SK-N-SH (cell line): ENCODE results near the gene ORC4. TPM values are rescaled to one million over a fixed set of nuclear protein-coding genes. Genes with fewer than 3 reads are reported as not detected.

Experiments
- CTCF ChIA-PET: fragments of 300-600, 350-600 bp; formaldehyde crosslinking; extraction: SDS; loops from one replicate; lab custom pipeline; 2021; lab: Yijun Ruan, JAX
- POLR2A ChIA-PET: fragments of 350-600 bp; sonication (Branson Sonifier 250); formaldehyde crosslinking; extraction: SDS; loops from one replicate; lab custom pipeline; 2020; ENCODE audit warnings: antibody characterized with exemption, inconsistent platforms; lab: Yijun Ruan, JAX
- DNase-seq: peaks from one replicate; pipeline ENCODE4 v3.0.0; 2012
- H2AFZ ChIP-seq: fragments of 200-600 bp; sonication (generic); 2 replicates; pipeline ENCODE4 v1.8.1; 2016; ENCODE audit warnings: antibody characterized with exemption, mild to moderate bottlenecking, low read depth
- H3F3A ChIP-seq: fragments of 200-600 bp; sonication (generic); replicated peaks from 2 replicates; pipeline ENCODE3; 2016; ENCODE audit warnings: antibody characterized with exemption, mild to moderate bottlenecking; ENCODE audit not compliant: insufficient read depth
- H3K27ac ChIP-seq, 2 experiments: fragments of 200-500 bp in 1 of 2; fragments of 200-600 bp in 1 of 2; sonication (Bioruptor generic) in 1 of 2; sonication (generic), shearing (Covaris generic) in 1 of 2; 2 replicates each; pipeline versions ENCODE4 v1.5.1 to v1.6.1; 2014 to 2016; ENCODE audit warnings: low read depth in 2 of 2, inconsistent platforms in 1 of 2, low read length in 1 of 2, mild to moderate bottlenecking in 1 of 2, mixed read lengths in 1 of 2
- H3K27me3 ChIP-seq: fragments of 200-600 bp; sonication (generic), shearing (Covaris generic); 2 replicates; pipeline ENCODE4 v1.6.1; 2016; ENCODE audit warnings: mixed run types; ENCODE audit not compliant: insufficient read depth
- H3K36me3 ChIP-seq, 2 experiments: fragments of 200-500 bp in 1 of 2; fragments of 200-600 bp in 1 of 2; sonication (Bioruptor generic) in 1 of 2; sonication (generic) in 1 of 2; replicated peaks in 1 of 2; 2 replicates each; pipeline versions ENCODE3 to v1.5.1; 2014 to 2016; ENCODE audit warnings: low read length in 1 of 2, mild to moderate bottlenecking in 1 of 2; ENCODE audit not compliant: insufficient read depth in 2 of 2, control insufficient read depth in 1 of 2
- H3K4me1 ChIP-seq, 2 experiments: fragments of 200-500 bp in 1 of 2; fragments of 200-600 bp in 1 of 2; sonication (Bioruptor generic) in 1 of 2; sonication (generic), shearing (Covaris generic) in 1 of 2; 2 replicates each; pipeline versions ENCODE4 v1.5.1 to v1.6.1; 2014 to 2016; ENCODE audit warnings: low read depth in 1 of 2, low read length in 1 of 2, mixed run types in 1 of 2; ENCODE audit not compliant: insufficient read depth in 2 of 2, control insufficient read depth in 1 of 2
- H3K4me2 ChIP-seq: fragments of 200-600 bp; sonication (generic), shearing (Covaris generic); 2 replicates; pipeline ENCODE4 v1.6.1; 2017; ENCODE audit warnings: mixed run types
- H3K4me3 ChIP-seq, 2 experiments: fragments of 200-500 bp in 1 of 2; fragments of 200-600 bp in 1 of 2; sonication (Bioruptor generic) in 1 of 2; sonication (generic), shearing (Covaris generic) in 1 of 2; 2 replicates each; pipeline versions ENCODE4 v1.5.1 to v1.8.1; 2014 to 2016; ENCODE audit warnings: low read depth in 2 of 2, inconsistent platforms in 1 of 2, low read length in 1 of 2, mild to moderate bottlenecking in 1 of 2, mixed read lengths in 1 of 2, moderate library complexity in 1 of 2
- H3K79me2 ChIP-seq: fragments of 200-600 bp; sonication (generic); 2 replicates; pipeline ENCODE4 v1.8.1; 2017; ENCODE audit warnings: mild to moderate bottlenecking; ENCODE audit not compliant: insufficient read depth
- H3K9ac ChIP-seq: fragments of 200-600 bp; sonication (generic); 2 replicates; pipeline ENCODE4 v1.6.1; 2017; ENCODE audit warnings: mixed run types
- H3K9me2 ChIP-seq: fragments of 200-600 bp; sonication (generic); 2 replicates; pipeline ENCODE4 v1.6.1; 2017; ENCODE audit warnings: mixed run types
- H3K9me3 ChIP-seq: fragments of 200-600 bp; sonication (generic); 2 replicates; pipeline ENCODE4 v1.6.1; 2017; ENCODE audit warnings: mixed run types, mild to moderate bottlenecking, moderate library complexity
- H4K20me1 ChIP-seq: fragments of 200-600 bp; sonication (generic); 2 replicates; pipeline ENCODE4 v1.6.1; 2017; ENCODE audit warnings: mild to moderate bottlenecking, mixed run types; ENCODE audit not compliant: insufficient read depth
- CHD2 ChIP-seq: fragments of 150-350 bp; IDR thresholded peaks from 2 replicates; pipeline ENCODE4 v1.6.1; 2018; ENCODE audit warnings: low read length; ENCODE audit not compliant: partially characterized antibody
- ELF1 ChIP-seq: IDR thresholded peaks from 2 replicates; pipeline ENCODE4 v1.4.0; 2012
- EP300 ChIP-seq, 2 experiments: IDR thresholded peaks; 2 replicates each; pipeline versions ENCODE4 v1.4.0 to v1.6.1; 2012; ENCODE audit warnings: borderline replicate concordance in 1 of 2, low read depth in 1 of 2, low read length in 1 of 2
- EZH2phosphoT487 ChIP-seq: fragments of 200-600 bp; sonication (generic); IDR thresholded peaks from 2 replicates; pipeline ENCODE4 v1.6.1; 2017; ENCODE audit warnings: low read depth, mixed run types, mild to moderate bottlenecking, antibody characterized with exemption, moderate library complexity, borderline replicate concordance
- FOSL2 ChIP-seq: IDR thresholded peaks from 2 replicates; pipeline ENCODE4 v1.4.0; 2012; ENCODE audit warnings: low read depth, mild to moderate bottlenecking, moderate library complexity, borderline replicate concordance
- FOXJ3 ChIP-seq: sonication (generic); formaldehyde crosslinking; IDR thresholded peaks from 2 replicates; pipeline ENCODE4 v1.5.1; 2020; ENCODE audit warnings: mild to moderate bottlenecking, missing genetic modification reagents
- JUND ChIP-seq: IDR thresholded peaks from 2 replicates; pipeline ENCODE4 v1.4.0; 2012
- NFIC ChIP-seq: IDR thresholded peaks from 2 replicates; pipeline ENCODE4 v1.4.0; 2012; ENCODE audit warnings: borderline replicate concordance
- NRF1 ChIP-seq: IDR thresholded peaks from 2 replicates; pipeline ENCODE4 v1.6.1; 2012; ENCODE audit warnings: low read depth, mild to moderate bottlenecking, low read length
- POLR2AphosphoS5 ChIP-seq: IDR thresholded peaks from 2 replicates; pipeline ENCODE4 v1.6.1; 2012; ENCODE audit warnings: low read depth, low read length
- RAD21 ChIP-seq: IDR thresholded peaks from 2 replicates; pipeline ENCODE4 v1.6.1; 2012; ENCODE audit warnings: mild to moderate bottlenecking, low read length
- RCOR1 ChIP-seq: fragments of 150-350 bp; IDR thresholded peaks from 2 replicates; pipeline ENCODE4 v1.6.1; 2017; ENCODE audit warnings: antibody characterized with exemption, low read length
- RFX5 ChIP-seq: IDR thresholded peaks from 2 replicates; pipeline ENCODE4 v1.6.1; 2012; ENCODE audit warnings: mild to moderate bottlenecking, improper control_type of control experiment, low read length
- RXRA ChIP-seq: IDR thresholded peaks from 2 replicates; pipeline ENCODE4 v1.4.0; 2012; ENCODE audit warnings: low read depth, mild to moderate bottlenecking, borderline replicate concordance
- USF2 ChIP-seq: fragments of 150-350 bp; IDR thresholded peaks from 2 replicates; pipeline ENCODE4 v1.6.1; 2017; ENCODE audit warnings: antibody characterized with exemption, low read length, low read depth, borderline replicate concordance
- YY1 ChIP-seq: IDR thresholded peaks from 2 replicates; pipeline ENCODE4 v1.4.0; 2012; ENCODE audit warnings: low read depth, mild to moderate bottlenecking
- ZBTB33 ChIP-seq: IDR thresholded peaks from 2 replicates; pipeline ENCODE4 v1.4.0; 2012; ENCODE audit warnings: low read depth, borderline replicate concordance
- WGBS: methylation state at CpG from one replicate; pipeline ENCODE4 v1.1.6; 2017; ENCODE audit warnings: low lambda C conversion rate; 5-methylcytosine and 5-hydroxymethylcytosine counted together
- polyA plus RNA-seq, 3 experiments: library from polyadenylated mRNA; depleted of rRNA; stranded (reverse); fragments of >200 nt; gene quantifications; 2 replicates each; pipeline ENCODE4 v1.2.3, GENCODE V29; 2012
- TF ChIP-seq, protein P1 (sequence below): fragments of 200-600 bp; sonication (generic); IDR thresholded peaks from 2 replicates; pipeline ENCODE4 v1.6.1; 2017; ENCODE audit warnings: antibody characterized with exemption, mild to moderate bottlenecking, moderate library complexity

ORC4 gene
- polyA plus RNA-seq, 1 of the 3 experiments (the other 2 are of a cell fraction) = 15.2 TPM

DNA sequence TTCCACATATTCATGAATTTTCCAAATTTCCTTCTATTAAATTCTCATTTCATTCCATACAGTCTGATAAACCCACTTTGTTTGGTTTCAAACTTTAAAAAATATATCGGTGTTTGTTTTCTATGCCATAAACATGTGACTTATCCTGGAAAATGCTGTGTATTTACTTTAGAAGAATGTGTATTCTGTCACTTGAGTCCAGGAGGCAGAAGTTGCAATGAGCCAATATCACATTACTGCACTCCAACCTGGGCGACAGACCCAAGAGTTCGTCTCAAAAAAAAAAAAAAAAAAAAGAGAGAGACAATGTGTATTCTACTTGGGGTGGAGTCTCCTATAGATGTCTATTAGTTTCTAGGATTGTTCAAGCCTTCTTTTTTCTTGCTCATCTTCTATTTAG is 32.1 kb upstream of the ORC4 start:
- WGBS = 97% methylated on average over 3 of the region's 3 CpGs
- no peak for DNase-seq
- H4K20me1 ChIP-seq = no peaks in the 10 kb centered on the region
- peaks cover 0 to 15% of the 10 kb centered on the region in 2 experiments for H3K36me3 ChIP-seq
- no peaks in the 10 kb centered on the region for H3F3A ChIP-seq
- ChIA-PET POLR2A (no interaction called here), CTCF (no interaction called here)
- H3K4me3 ChIP-seq = no peak overlapping the region
- no peak overlapping the region for H3K27ac ChIP-seq
- H3K4me2 ChIP-seq = no peak overlapping the region
- H3K9me2 ChIP-seq = no peaks in the 10 kb centered on the region
- no peak for TF ChIP-seq POLR2AphosphoS5
- H3K4me1 ChIP-seq = peaks cover 3 to 5% of the 10 kb centered on the region in 2 experiments; a peak in 2 of 4 replicates
- H3K9me3 ChIP-seq = no peaks in the 10 kb centered on the region
- H3K27me3 ChIP-seq = no peaks in the 10 kb centered on the region
- H3K79me2 ChIP-seq = peaks cover 21% of the 10 kb centered on the region
- no peak overlapping the region for H2AFZ ChIP-seq
- H3K9ac ChIP-seq = no peak overlapping the region

GRCh38 chr2:148049284-148049683 is 28.7 kb upstream of the ORC4 start:
- DNase-seq = no peak
- no peak overlapping the region for H3K9ac ChIP-seq
- no peak for TF ChIP-seq FOSL2
- no peak for TF ChIP-seq EZH2phosphoT487
- no peak for TF ChIP-seq NRF1
- TF ChIP-seq JUND = no peak
- no peak for TF ChIP-seq NFIC
- TF ChIP-seq RCOR1 = no peak
- TF ChIP-seq ELF1 = no peak
- no peak for TF ChIP-seq CHD2
- TF ChIP-seq POLR2AphosphoS5 = no peak
- H2AFZ ChIP-seq = no peak overlapping the region
- no peaks in the 10 kb centered on the region for H4K20me1 ChIP-seq
- no peak overlapping the region for H3K4me2 ChIP-seq
- CTCF ChIA-PET = no interaction called here
- no peaks in the 10 kb centered on the region for H3F3A ChIP-seq
- no peaks in the 10 kb centered on the region for H3K9me3 ChIP-seq
- no peaks in the 10 kb centered on the region for H3K27me3 ChIP-seq
- peaks cover 14% of the 10 kb centered on the region for H3K79me2 ChIP-seq
- peaks cover 0 to 15% of the 10 kb centered on the region in 2 experiments for H3K36me3 ChIP-seq
- POLR2A ChIA-PET = no interaction called here
- no peak overlapping the region for H3K4me3 ChIP-seq
- H3K4me1 ChIP-seq = no peaks in the 10 kb centered on the region; a peak in 1 of 4 replicates
- no peak overlapping the region for H3K27ac ChIP-seq
- H3K9me2 ChIP-seq = no peaks in the 10 kb centered on the region

- Histone ChIP-seq H3F3A (no peaks in the 10 kb centered on the region), H3K27ac (no peak overlapping the region), H3K27me3 (no peaks in the 10 kb centered on the region), H3K79me2 (peaks cover 14% of the 10 kb centered on the region), H2AFZ (no peak overlapping the region), H3K9ac (no peak overlapping the region), H3K9me3 (no peaks in the 10 kb centered on the region), H3K4me2 (no peak overlapping the region), H4K20me1 (no peaks in the 10 kb centered on the region), H3K4me3 (no peak overlapping the region), H3K4me1 (no peaks in the 10 kb centered on the region; a peak in 1 of 4 replicates), H3K9me2 (no peaks in the 10 kb centered on the region), H3K36me3 (peaks cover 0 to 11% of the 10 kb centered on the region in 2 experiments)
- DNase-seq = no peak
- ChIA-PET CTCF (no interaction called here), POLR2A (no interaction called here)
- WGBS = 97% methylated on average over 1 of the region's 1 CpG
- TF ChIP-seq NFIC (no peak), YY1 (no peak), RFX5 (no peak), FOXJ3 (CRISPR knock-in tag) (no peak), JUND (no peak), RXRA (no peak), RAD21 (no peak), EZH2phosphoT487 (no peak), USF2 (no peak), EP300 (IDR thresholded peaks at IDR 0.05; ENCODE audit: borderline replicate concordance in 1 of 2, low read depth in 1 of 2, low read length in 1 of 2) (no peak), ZBTB33 (no peak)
- TF ChIP-seq, protein P1, sequence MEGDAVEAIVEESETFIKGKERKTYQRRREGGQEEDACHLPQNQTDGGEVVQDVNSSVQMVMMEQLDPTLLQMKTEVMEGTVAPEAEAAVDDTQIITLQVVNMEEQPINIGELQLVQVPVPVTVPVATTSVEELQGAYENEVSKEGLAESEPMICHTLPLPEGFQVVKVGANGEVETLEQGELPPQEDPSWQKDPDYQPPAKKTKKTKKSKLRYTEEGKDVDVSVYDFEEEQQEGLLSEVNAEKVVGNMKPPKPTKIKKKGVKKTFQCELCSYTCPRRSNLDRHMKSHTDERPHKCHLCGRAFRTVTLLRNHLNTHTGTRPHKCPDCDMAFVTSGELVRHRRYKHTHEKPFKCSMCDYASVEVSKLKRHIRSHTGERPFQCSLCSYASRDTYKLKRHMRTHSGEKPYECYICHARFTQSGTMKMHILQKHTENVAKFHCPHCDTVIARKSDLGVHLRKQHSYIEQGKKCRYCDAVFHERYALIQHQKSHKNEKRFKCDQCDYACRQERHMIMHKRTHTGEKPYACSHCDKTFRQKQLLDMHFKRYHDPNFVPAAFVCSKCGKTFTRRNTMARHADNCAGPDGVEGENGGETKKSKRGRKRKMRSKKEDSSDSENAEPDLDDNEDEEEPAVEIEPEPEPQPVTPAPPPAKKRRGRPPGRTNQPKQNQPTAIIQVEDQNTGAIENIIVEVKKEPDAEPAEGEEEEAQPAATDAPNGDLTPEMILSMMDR = no peak
Measured at GRCh38 chr2:148048475-148049221, 28.1 kb upstream of the ORC4 start.
